ENCODE data around the gene POLN.
A peak's percentile ranks its signal among the peaks of the same experiment; 100 is the strongest.
"Not testable (repeated sequence)": the region's sequence is repeated elsewhere in the genome, so short reads cannot be mapped to it uniquely, and the experiment has no call there.

POLN gene

GRCh38 chr4:2051086-2051485 lies 190.8 kb downstream of the POLN start:
- no peak for DNase-seq

- DNase-seq, result no peak
Measured at GRCh38 chr4:2049811-2050210, 192.1 kb downstream of the POLN start.

GRCh38 chr4:2049381-2049780 lies 192.5 kb downstream of the POLN start:
- DNase-seq, result no peak

- DNase-seq, result no peak
Measured at GRCh38 chr4:2048831-2049230, 193.1 kb downstream of the POLN start.

GRCh38 chr4:2047781-2048581 lies 193.9 kb downstream of the POLN start:
- no peak for DNase-seq

GRCh38 chr4:2047031-2047660 lies 194.8 kb downstream of the POLN start:
- DNase-seq, result no peak

- DNase-seq, result no peak
Measured at GRCh38 chr4:2046031-2046961, 195.6 kb downstream of the POLN start.

- DNase-seq, result no peak
Measured at GRCh38 chr4:2045518-2045951, 196.4 kb downstream of the POLN start.

- no peak for DNase-seq
Measured at GRCh38 chr4:2044542-2045517, 197.1 kb downstream of the POLN start.

GRCh38 chr4:2044119-2044485 lies 197.8 kb downstream of the POLN start:
- DNase-seq, result no peak

GRCh38 chr4:2043396-2044118 lies 198.4 kb downstream of the POLN start:
- no peak for DNase-seq

- no peak for DNase-seq
Measured at GRCh38 chr4:2042947-2043395, 198.9 kb downstream of the POLN start.

- DNase-seq, result peak; percentile 46
Measured at GRCh38 chr4:2042204-2042946, 199.5 kb downstream of the POLN start.

GRCh38 chr4:2041239-2042130 lies 200.4 kb downstream of the POLN start:
- peak; percentile 84 for DNase-seq

- no peak for DNase-seq
Measured at GRCh38 chr4:2040391-2041238, 201.3 kb downstream of the POLN start.

- DNase-seq, result no peak
Measured at GRCh38 chr4:2036866-2037265, 205.1 kb downstream of the POLN start.

GRCh38 chr4:2036327-2036726 lies 205.6 kb downstream of the POLN start:
- no peak for DNase-seq

- not testable (repeated sequence) for DNase-seq
Measured at GRCh38 chr4:2031161-2031560, 210.8 kb downstream of the POLN start.

GRCh38 chr4:2027120-2027519 lies 214.8 kb downstream of the POLN start:
- not testable (repeated sequence) for DNase-seq

All from activated CD8-positive, alpha-beta memory T cell treated with anti-CD3 and anti-CD28 coated beads, Interleukin-2, amount 50 U/mL, for 4 hours (primary cell).